Lower leg skin (tissue), 4 donors: ENCODE results near the gene ZSCAN2. TPM values are rescaled to one million over a fixed set of nuclear protein-coding genes. Genes with fewer than 3 reads are reported as not detected.

Experiments
- DNase-seq, 2 donors: peaks; one replicate each; pipeline ENCODE4 v3.0.0-alpha.2; 2019; ENCODE audit warnings: low spot score in 2 of 2
- H3K4me3 ChIP-seq: fragments of 200-600 bp; sonication (generic); 2 replicates; pipeline ENCODE4 v1.5.1; 2017; ENCODE audit warnings: mild to moderate bottlenecking, low read depth; ENCODE audit not compliant: poor library complexity, severe bottlenecking
- POLR2A ChIP-seq, 2 donors: fragments of 450-650 bp; IDR thresholded peaks; one replicate each; pipeline ENCODE4 v1.6.1; 2016 to 2017; ENCODE audit warnings: antibody characterized with exemption in 2 of 2, mild to moderate bottlenecking in 1 of 2, moderate library complexity in 1 of 2
- WGBS, 2 donors: methylation state at CpG; one replicate each; pipeline ENCODE4 v1.1.5; 2018; 5-methylcytosine and 5-hydroxymethylcytosine counted together
- intact Hi-C: fragments of 100-400 bp; cut with DNase I; formaldehyde crosslinking; loops from one replicate; pipeline ENCODE4 v1.15.0; 2023; ENCODE audit warnings: low total_unique reads
- total RNA-seq, 4 donors: library from RNA; depleted of rRNA; stranded (reverse); fragments of >200 nt; gene quantifications; one replicate each; pipeline ENCODE4 v1.1.0, GENCODE V29; 2016
- TF ChIP-seq, protein P1 (sequence below), 3 donors: fragments of 450-650 bp; IDR thresholded peaks; one replicate each; pipeline ENCODE4 v1.5.1; 2016; ENCODE audit warnings: antibody characterized with exemption in 3 of 3, mild to moderate bottlenecking in 3 of 3, moderate library complexity in 2 of 3

ZSCAN2 gene
- total RNA-seq, 4 donors from 2014 or later: 3.0 to 11.4 (median 6.7) TPM

DNA sequence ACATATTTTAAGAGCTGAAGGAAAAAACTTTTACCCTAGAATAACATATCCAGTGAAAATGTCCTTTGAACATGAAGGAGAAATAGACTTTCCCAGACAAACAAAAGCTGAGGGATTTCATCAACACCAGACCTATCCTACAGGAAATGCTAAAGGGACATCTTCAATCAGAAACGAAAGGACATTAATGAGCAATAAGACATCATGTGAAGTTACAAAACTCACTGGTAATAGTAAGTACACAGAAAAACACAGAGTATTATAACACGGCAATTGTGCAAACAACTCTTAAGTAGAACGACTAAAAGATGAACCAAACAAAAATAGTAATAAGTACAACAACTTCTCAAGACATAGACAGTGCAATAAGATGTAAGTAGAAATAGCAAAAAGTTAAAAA lies 3.5 kb upstream of the ZSCAN2 start:
- no peak overlapping the region for H3K4me3 ChIP-seq
- WGBS, 2 donors: 66 to 89% methylated on average over 3 of the region's 3 CpGs
- DNase-seq: no peak
- intact Hi-C loops: no loop called here
- TF ChIP-seq, protein P1, sequence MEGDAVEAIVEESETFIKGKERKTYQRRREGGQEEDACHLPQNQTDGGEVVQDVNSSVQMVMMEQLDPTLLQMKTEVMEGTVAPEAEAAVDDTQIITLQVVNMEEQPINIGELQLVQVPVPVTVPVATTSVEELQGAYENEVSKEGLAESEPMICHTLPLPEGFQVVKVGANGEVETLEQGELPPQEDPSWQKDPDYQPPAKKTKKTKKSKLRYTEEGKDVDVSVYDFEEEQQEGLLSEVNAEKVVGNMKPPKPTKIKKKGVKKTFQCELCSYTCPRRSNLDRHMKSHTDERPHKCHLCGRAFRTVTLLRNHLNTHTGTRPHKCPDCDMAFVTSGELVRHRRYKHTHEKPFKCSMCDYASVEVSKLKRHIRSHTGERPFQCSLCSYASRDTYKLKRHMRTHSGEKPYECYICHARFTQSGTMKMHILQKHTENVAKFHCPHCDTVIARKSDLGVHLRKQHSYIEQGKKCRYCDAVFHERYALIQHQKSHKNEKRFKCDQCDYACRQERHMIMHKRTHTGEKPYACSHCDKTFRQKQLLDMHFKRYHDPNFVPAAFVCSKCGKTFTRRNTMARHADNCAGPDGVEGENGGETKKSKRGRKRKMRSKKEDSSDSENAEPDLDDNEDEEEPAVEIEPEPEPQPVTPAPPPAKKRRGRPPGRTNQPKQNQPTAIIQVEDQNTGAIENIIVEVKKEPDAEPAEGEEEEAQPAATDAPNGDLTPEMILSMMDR (IDR thresholded peaks at IDR 0.05): no peak
- no peak for TF ChIP-seq POLR2A (IDR thresholded peaks at IDR 0.05)

DNA sequence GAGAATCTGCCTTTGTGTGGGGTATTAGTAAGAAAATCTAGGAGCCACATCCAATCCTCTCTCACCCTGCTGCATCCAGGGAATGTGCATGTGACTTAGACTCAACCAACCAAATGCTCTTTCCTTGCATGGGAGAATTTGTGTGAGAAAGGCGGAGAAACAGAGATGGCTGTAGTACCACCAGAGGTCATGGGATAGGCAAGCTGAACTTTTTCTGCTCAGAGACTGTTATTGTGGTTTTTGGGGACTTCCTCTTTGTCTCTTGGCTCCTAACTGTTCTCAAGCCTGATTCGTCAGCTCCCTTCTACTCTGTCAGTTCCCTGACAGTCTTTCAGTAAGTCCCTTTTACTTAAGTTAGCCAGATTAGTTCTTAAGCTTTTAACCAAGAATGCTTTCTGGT lies 2.6 kb upstream of the ZSCAN2 start:
- no peak for TF ChIP-seq POLR2A (IDR thresholded peaks at IDR 0.05)
- TF ChIP-seq, protein P1 (IDR thresholded peaks at IDR 0.05): no peak
- no peak for DNase-seq
- WGBS, 2 donors: 63 to 77% methylated on average over 2 of the region's 2 CpGs

DNA sequence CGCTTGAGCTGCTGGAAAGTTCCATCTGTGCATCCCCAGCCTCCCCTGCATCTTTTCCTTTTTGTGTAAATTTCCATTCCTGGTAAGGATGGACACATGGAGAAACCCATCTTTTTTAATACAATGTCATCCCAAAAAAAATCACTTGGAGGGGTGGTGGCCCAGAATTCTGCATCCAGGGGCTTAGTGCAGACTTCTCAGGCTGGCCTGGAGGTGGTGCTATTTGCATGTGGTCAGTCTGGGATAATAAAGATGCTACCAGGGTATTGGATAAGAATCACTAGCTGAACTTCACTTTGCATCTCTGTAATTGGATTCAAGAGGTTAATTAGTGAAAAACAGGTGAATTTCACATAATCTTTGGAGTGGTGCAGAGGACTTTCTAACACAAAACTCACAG lies 1.8 kb upstream of the ZSCAN2 start:
- WGBS, 2 donors: 65 to 95% methylated on average over 1 of the region's 1 CpG
- no peak for DNase-seq
- TF ChIP-seq, protein P1 (IDR thresholded peaks at IDR 0.05): no peak
- no peak for TF ChIP-seq POLR2A (IDR thresholded peaks at IDR 0.05)
- no peak overlapping the region for H3K4me3 ChIP-seq
- intact Hi-C loops: no loop called here

More for the DNA sequence above, 2.6 kb upstream of the ZSCAN2 start:
- intact Hi-C loops: no loop called here
- H3K4me3 ChIP-seq: no peak overlapping the region

DNA sequence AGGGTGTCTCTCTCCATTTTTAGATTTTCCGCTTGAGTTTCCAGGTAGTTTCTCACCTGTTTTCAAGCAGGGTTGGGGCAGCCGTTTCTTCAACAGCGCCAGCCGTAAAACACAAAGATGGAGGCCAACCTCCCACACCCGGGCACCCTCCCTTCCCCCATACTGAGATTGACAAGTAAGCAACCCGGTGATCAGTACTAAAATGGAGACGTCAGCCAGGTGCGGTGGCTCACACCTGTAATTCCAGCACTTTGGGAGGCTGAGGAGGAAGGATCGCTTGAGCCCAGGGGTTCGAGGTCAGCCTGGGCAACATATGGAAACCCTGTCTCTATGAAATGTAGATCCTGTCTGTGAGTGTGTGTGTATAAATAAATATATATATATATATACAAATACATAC lies 903 bp upstream of the ZSCAN2 start:
- 70 to 71% methylated on average over 10 of the region's 10 CpGs for WGBS, 2 donors
- intact Hi-C loops: no loop called here

DNA sequence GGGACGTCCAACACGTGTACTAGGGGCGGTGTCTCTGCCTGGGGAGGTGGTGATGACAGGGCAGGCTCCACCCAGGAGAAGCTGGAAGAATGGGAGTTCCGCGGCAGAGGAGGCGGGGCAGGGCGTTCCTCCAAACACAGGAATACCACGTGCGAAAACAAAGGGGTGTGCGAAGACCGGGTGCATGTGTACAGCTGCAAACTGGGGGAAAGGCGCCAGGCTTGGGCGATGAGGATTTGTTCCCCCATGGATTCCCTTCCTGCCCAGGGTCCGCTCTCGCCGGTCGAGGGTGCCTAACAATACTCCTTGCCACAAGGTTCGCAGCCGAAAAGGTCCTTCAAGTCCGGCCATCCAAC lies 500 bp upstream of the ZSCAN2 start:
- peak overlapping the region; percentile 72 for H3K4me3 ChIP-seq
- 1% methylated on average over 20 of the region's 20 CpGs for WGBS, 2 donors
- DNase-seq: peak; percentile 91 to 98
- TF ChIP-seq POLR2A (IDR thresholded peaks at IDR 0.05): no peak
- TF ChIP-seq, protein P1 (IDR thresholded peaks at IDR 0.05): no peak
- intact Hi-C loops: no loop called here

More for the DNA sequence above, 903 bp upstream of the ZSCAN2 start:
- TF ChIP-seq, protein P1 (IDR thresholded peaks at IDR 0.05): no peak
- TF ChIP-seq POLR2A (IDR thresholded peaks at IDR 0.05): no peak
- H3K4me3 ChIP-seq: no peak overlapping the region
- no peak for DNase-seq

DNA sequence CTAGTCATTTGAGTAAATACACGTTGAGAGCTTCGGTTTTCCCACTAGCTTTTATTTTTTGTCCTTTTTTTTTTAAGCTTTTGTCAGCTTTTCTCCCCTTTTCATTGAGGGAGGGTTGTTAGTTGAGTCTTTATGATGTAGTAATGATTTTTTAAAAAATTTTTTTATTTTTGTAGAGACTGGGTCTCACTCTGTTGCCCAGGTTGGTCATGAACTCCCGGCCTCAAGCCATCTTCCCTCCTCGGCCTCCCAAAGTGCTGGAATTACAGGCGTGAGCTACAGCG lies 688 bp downstream of the ZSCAN2 start:
- no peak for DNase-seq
- 7 to 16% methylated on average over 6 of the region's 6 CpGs for WGBS, 2 donors
- no peak for TF ChIP-seq POLR2A (IDR thresholded peaks at IDR 0.05)
- TF ChIP-seq, protein P1 (IDR thresholded peaks at IDR 0.05): no peak
- peak overlapping the region; percentile 72 for H3K4me3 ChIP-seq
- intact Hi-C loops: no loop called here
